SK-N-SH (cell line): ENCODE data around the gene PLCXD1. TPM values are rescaled to one million over a fixed set of nuclear protein-coding genes. Genes with fewer than 3 reads are reported as not detected.

Experiments
- CTCF ChIA-PET: fragments of 300-600, 350-600 bp; formaldehyde crosslinking; extraction: SDS; loops from one replicate; lab custom pipeline; 2021; lab: Yijun Ruan, JAX
- POLR2A ChIA-PET: fragments of 350-600 bp; sonication (Branson Sonifier 250); formaldehyde crosslinking; extraction: SDS; loops from one replicate; lab custom pipeline; 2020; ENCODE audit warnings: antibody characterized with exemption, inconsistent platforms; lab: Yijun Ruan, JAX
- DNase-seq: peaks from one replicate; pipeline ENCODE4 v3.0.0; 2012
- H2AFZ ChIP-seq: fragments of 200-600 bp; sonication (generic); 2 replicates; pipeline ENCODE4 v1.8.1; 2016; ENCODE audit warnings: antibody characterized with exemption, mild to moderate bottlenecking, low read depth
- H3F3A ChIP-seq: fragments of 200-600 bp; sonication (generic); replicated peaks from 2 replicates; pipeline ENCODE3; 2016; ENCODE audit warnings: antibody characterized with exemption, mild to moderate bottlenecking; ENCODE audit not compliant: insufficient read depth
- H3K27ac ChIP-seq, 2 experiments: fragments of 200-500 bp in 1 of 2; fragments of 200-600 bp in 1 of 2; sonication (Bioruptor generic) in 1 of 2; sonication (generic), shearing (Covaris generic) in 1 of 2; 2 replicates each; pipeline versions ENCODE4 v1.5.1 to v1.6.1; 2014 to 2016; ENCODE audit warnings: low read depth in 2 of 2, inconsistent platforms in 1 of 2, low read length in 1 of 2, mild to moderate bottlenecking in 1 of 2, mixed read lengths in 1 of 2
- H3K27me3 ChIP-seq: fragments of 200-600 bp; sonication (generic), shearing (Covaris generic); 2 replicates; pipeline ENCODE4 v1.6.1; 2016; ENCODE audit warnings: mixed run types; ENCODE audit not compliant: insufficient read depth
- H3K36me3 ChIP-seq, 2 experiments: fragments of 200-500 bp in 1 of 2; fragments of 200-600 bp in 1 of 2; sonication (Bioruptor generic) in 1 of 2; sonication (generic) in 1 of 2; replicated peaks in 1 of 2; 2 replicates each; pipeline versions ENCODE3 to v1.5.1; 2014 to 2016; ENCODE audit warnings: low read length in 1 of 2, mild to moderate bottlenecking in 1 of 2; ENCODE audit not compliant: insufficient read depth in 2 of 2, control insufficient read depth in 1 of 2
- H3K4me1 ChIP-seq, 2 experiments: fragments of 200-500 bp in 1 of 2; fragments of 200-600 bp in 1 of 2; sonication (Bioruptor generic) in 1 of 2; sonication (generic), shearing (Covaris generic) in 1 of 2; 2 replicates each; pipeline versions ENCODE4 v1.5.1 to v1.6.1; 2014 to 2016; ENCODE audit warnings: low read depth in 1 of 2, low read length in 1 of 2, mixed run types in 1 of 2; ENCODE audit not compliant: insufficient read depth in 2 of 2, control insufficient read depth in 1 of 2
- H3K4me2 ChIP-seq: fragments of 200-600 bp; sonication (generic), shearing (Covaris generic); 2 replicates; pipeline ENCODE4 v1.6.1; 2017; ENCODE audit warnings: mixed run types
- H3K4me3 ChIP-seq, 2 experiments: fragments of 200-500 bp in 1 of 2; fragments of 200-600 bp in 1 of 2; sonication (Bioruptor generic) in 1 of 2; sonication (generic), shearing (Covaris generic) in 1 of 2; 2 replicates each; pipeline versions ENCODE4 v1.5.1 to v1.8.1; 2014 to 2016; ENCODE audit warnings: low read depth in 2 of 2, inconsistent platforms in 1 of 2, low read length in 1 of 2, mild to moderate bottlenecking in 1 of 2, mixed read lengths in 1 of 2, moderate library complexity in 1 of 2
- H3K79me2 ChIP-seq: fragments of 200-600 bp; sonication (generic); 2 replicates; pipeline ENCODE4 v1.8.1; 2017; ENCODE audit warnings: mild to moderate bottlenecking; ENCODE audit not compliant: insufficient read depth
- H3K9ac ChIP-seq: fragments of 200-600 bp; sonication (generic); 2 replicates; pipeline ENCODE4 v1.6.1; 2017; ENCODE audit warnings: mixed run types
- H3K9me2 ChIP-seq: fragments of 200-600 bp; sonication (generic); 2 replicates; pipeline ENCODE4 v1.6.1; 2017; ENCODE audit warnings: mixed run types
- H3K9me3 ChIP-seq: fragments of 200-600 bp; sonication (generic); 2 replicates; pipeline ENCODE4 v1.6.1; 2017; ENCODE audit warnings: mixed run types, mild to moderate bottlenecking, moderate library complexity
- H4K20me1 ChIP-seq: fragments of 200-600 bp; sonication (generic); 2 replicates; pipeline ENCODE4 v1.6.1; 2017; ENCODE audit warnings: mild to moderate bottlenecking, mixed run types; ENCODE audit not compliant: insufficient read depth
- CHD2 ChIP-seq: fragments of 150-350 bp; IDR thresholded peaks from 2 replicates; pipeline ENCODE4 v1.6.1; 2018; ENCODE audit warnings: low read length; ENCODE audit not compliant: partially characterized antibody
- CTCF ChIP-seq: fragments of 200-600 bp; sonication (generic); IDR thresholded peaks from 2 replicates; pipeline ENCODE4 v1.6.1; 2017; ENCODE audit warnings: antibody characterized with exemption, mild to moderate bottlenecking, moderate library complexity
- EP300 ChIP-seq, 2 experiments: IDR thresholded peaks; 2 replicates each; pipeline versions ENCODE4 v1.4.0 to v1.6.1; 2012; ENCODE audit warnings: borderline replicate concordance in 1 of 2, low read depth in 1 of 2, low read length in 1 of 2
- GATA2 ChIP-seq: sonication (generic); formaldehyde crosslinking; IDR thresholded peaks from 2 replicates; pipeline ENCODE4 v1.5.0; 2020; ENCODE audit warnings: mild to moderate bottlenecking, missing genetic modification reagents
- IRF3 ChIP-seq: fragments of 150-350 bp; IDR thresholded peaks from 2 replicates; pipeline ENCODE4 v1.6.1; 2016; ENCODE audit warnings: mild to moderate bottlenecking, low read depth, low read length
- JUND ChIP-seq: IDR thresholded peaks from 2 replicates; pipeline ENCODE4 v1.4.0; 2012
- MAX ChIP-seq: IDR thresholded peaks from 2 replicates; pipeline ENCODE4 v1.4.0; 2012; ENCODE audit warnings: low read depth
- RCOR1 ChIP-seq: fragments of 150-350 bp; IDR thresholded peaks from 2 replicates; pipeline ENCODE4 v1.6.1; 2017; ENCODE audit warnings: antibody characterized with exemption, low read length
- RFX5 ChIP-seq: IDR thresholded peaks from 2 replicates; pipeline ENCODE4 v1.6.1; 2012; ENCODE audit warnings: mild to moderate bottlenecking, improper control_type of control experiment, low read length
- SIN3A ChIP-seq: IDR thresholded peaks from 2 replicates; pipeline ENCODE4 v1.6.1; 2012; ENCODE audit warnings: low read depth, mild to moderate bottlenecking, low read length, moderate library complexity, borderline replicate concordance
- TAF1 ChIP-seq: IDR thresholded peaks from 2 replicates; pipeline ENCODE4 v1.6.1; 2012; ENCODE audit warnings: low read depth, mild to moderate bottlenecking, low read length, moderate library complexity, borderline replicate concordance
- TCF12 ChIP-seq: IDR thresholded peaks from 2 replicates; pipeline ENCODE4 v1.4.0; 2012
- WGBS: methylation state at CpG from one replicate; pipeline ENCODE4 v1.1.6; 2017; ENCODE audit warnings: low lambda C conversion rate; 5-methylcytosine and 5-hydroxymethylcytosine counted together
- polyA plus RNA-seq, 3 experiments: library from polyadenylated mRNA; depleted of rRNA; stranded (reverse); fragments of >200 nt; gene quantifications; 2 replicates each; pipeline ENCODE4 v1.2.3, GENCODE V29; 2012
- TF ChIP-seq, protein P1 (sequence below): IDR thresholded peaks from 2 replicates; pipeline ENCODE4 v1.6.1; 2012; ENCODE audit warnings: mild to moderate bottlenecking, low read depth, low read length, moderate library complexity
- TF ChIP-seq, protein P2 (sequence below): fragments of 150-350 bp; IDR thresholded peaks from 2 replicates; pipeline ENCODE4 v1.6.1; 2017; ENCODE audit warnings: antibody characterized with exemption, low read length, low read depth, borderline replicate concordance
- TF ChIP-seq, protein P3 (sequence below): IDR thresholded peaks from 2 replicates; pipeline ENCODE4 v1.4.0; 2012; ENCODE audit warnings: low read depth, borderline replicate concordance

PLCXD1 gene
- polyA plus RNA-seq, 1 of the 3 experiments (the other 2 are of a cell fraction) = 14.8 TPM

GRCh38 chrX:319579-320125 is 38.5 kb downstream of the PLCXD1 start:
- Histone ChIP-seq H4K20me1 (0 out of 2 replicates have a peak, but pooled peaks cover 8% of the 10 kb centered on the region), H3K9me3 (no peaks in the 10 kb centered on the region), H3K9me2 (no peaks in the 10 kb centered on the region), H3F3A (no peaks in the 10 kb centered on the region), H3K27ac (peak overlapping the region; percentile 36 to 77; a peak in 2 of 4 replicates), H3K4me3 (peak overlapping the region; percentile 85 to 90), H3K9ac (peak overlapping the region; percentile 90), H3K79me2 (peaks cover 16% of the 10 kb centered on the region; the same call in 1 of the 2 replicates), H3K27me3 (no peaks in the 10 kb centered on the region), H3K36me3 (peaks cover 0 to 5% of the 10 kb centered on the region in 2 experiments), H3K4me1 (peaks cover 5 to 13% of the 10 kb centered on the region in 2 experiments; a peak in 2 of 4 replicates), H2AFZ (peak overlapping the region; percentile 79; the same call in 1 of the 2 replicates), H3K4me2 (peak overlapping the region; percentile 98)
- CTCF ChIA-PET = no interaction called here
- TF ChIP-seq, protein P1, sequence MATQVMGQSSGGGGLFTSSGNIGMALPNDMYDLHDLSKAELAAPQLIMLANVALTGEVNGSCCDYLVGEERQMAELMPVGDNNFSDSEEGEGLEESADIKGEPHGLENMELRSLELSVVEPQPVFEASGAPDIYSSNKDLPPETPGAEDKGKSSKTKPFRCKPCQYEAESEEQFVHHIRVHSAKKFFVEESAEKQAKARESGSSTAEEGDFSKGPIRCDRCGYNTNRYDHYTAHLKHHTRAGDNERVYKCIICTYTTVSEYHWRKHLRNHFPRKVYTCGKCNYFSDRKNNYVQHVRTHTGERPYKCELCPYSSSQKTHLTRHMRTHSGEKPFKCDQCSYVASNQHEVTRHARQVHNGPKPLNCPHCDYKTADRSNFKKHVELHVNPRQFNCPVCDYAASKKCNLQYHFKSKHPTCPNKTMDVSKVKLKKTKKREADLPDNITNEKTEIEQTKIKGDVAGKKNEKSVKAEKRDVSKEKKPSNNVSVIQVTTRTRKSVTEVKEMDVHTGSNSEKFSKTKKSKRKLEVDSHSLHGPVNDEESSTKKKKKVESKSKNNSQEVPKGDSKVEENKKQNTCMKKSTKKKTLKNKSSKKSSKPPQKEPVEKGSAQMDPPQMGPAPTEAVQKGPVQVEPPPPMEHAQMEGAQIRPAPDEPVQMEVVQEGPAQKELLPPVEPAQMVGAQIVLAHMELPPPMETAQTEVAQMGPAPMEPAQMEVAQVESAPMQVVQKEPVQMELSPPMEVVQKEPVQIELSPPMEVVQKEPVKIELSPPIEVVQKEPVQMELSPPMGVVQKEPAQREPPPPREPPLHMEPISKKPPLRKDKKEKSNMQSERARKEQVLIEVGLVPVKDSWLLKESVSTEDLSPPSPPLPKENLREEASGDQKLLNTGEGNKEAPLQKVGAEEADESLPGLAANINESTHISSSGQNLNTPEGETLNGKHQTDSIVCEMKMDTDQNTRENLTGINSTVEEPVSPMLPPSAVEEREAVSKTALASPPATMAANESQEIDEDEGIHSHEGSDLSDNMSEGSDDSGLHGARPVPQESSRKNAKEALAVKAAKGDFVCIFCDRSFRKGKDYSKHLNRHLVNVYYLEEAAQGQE = no peak
- TF ChIP-seq SIN3A (no peak), JUND (no peak), EP300 (IDR thresholded peaks at IDR 0.05; ENCODE audit: borderline replicate concordance in 1 of 2, low read depth in 1 of 2, low read length in 1 of 2) (no peak), TAF1 (no peak), GATA2 (CRISPR knock-in tag) (no peak), MAX (no peak), RFX5 (no peak), TCF12 (no peak), RCOR1 (no peak), CTCF (no peak), IRF3 (no peak), CHD2 (no peak)
- TF ChIP-seq, protein P2, sequence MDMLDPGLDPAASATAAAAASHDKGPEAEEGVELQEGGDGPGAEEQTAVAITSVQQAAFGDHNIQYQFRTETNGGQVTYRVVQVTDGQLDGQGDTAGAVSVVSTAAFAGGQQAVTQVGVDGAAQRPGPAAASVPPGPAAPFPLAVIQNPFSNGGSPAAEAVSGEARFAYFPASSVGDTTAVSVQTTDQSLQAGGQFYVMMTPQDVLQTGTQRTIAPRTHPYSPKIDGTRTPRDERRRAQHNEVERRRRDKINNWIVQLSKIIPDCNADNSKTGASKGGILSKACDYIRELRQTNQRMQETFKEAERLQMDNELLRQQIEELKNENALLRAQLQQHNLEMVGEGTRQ = no peak
- TF ChIP-seq, protein P3, sequence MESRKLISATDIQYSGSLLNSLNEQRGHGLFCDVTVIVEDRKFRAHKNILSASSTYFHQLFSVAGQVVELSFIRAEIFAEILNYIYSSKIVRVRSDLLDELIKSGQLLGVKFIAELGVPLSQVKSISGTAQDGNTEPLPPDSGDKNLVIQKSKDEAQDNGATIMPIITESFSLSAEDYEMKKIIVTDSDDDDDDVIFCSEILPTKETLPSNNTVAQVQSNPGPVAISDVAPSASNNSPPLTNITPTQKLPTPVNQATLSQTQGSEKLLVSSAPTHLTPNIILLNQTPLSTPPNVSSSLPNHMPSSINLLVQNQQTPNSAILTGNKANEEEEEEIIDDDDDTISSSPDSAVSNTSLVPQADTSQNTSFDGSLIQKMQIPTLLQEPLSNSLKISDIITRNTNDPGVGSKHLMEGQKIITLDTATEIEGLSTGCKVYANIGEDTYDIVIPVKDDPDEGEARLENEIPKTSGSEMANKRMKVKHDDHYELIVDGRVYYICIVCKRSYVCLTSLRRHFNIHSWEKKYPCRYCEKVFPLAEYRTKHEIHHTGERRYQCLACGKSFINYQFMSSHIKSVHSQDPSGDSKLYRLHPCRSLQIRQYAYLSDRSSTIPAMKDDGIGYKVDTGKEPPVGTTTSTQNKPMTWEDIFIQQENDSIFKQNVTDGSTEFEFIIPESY = no peak
- WGBS = 0% methylated on average over 8 of the region's 41 CpGs
- no peak for DNase-seq
- POLR2A ChIA-PET = no interaction called here
